EL (cell line): ENCODE measurements around the gene ZFP62.

Experiments
- DNase-seq: peaks from one replicate; pipeline ENCODE4 v3.0.0-alpha.2; 2016

ZFP62 gene

DNA sequence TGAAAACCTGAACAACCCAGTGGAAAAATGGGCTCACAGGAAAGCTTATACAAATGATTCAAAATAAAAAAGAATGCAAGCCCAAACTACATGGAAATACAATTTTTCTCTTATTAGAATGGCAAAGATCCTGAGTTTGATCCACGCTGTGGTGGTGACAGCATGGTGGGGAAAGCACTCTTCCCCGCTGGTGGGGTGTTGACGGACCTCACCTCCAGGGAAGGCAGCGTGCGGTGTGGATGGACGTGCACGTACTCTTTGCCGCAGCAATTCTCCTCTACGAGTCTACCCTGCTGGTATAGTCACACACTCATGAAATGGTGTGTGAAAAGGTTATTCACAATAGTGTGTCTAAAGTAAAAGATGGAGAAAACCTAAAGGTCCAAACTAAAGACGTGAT is 5.9 kb upstream of the ZFP62 start:
- no peak for DNase-seq

DNA sequence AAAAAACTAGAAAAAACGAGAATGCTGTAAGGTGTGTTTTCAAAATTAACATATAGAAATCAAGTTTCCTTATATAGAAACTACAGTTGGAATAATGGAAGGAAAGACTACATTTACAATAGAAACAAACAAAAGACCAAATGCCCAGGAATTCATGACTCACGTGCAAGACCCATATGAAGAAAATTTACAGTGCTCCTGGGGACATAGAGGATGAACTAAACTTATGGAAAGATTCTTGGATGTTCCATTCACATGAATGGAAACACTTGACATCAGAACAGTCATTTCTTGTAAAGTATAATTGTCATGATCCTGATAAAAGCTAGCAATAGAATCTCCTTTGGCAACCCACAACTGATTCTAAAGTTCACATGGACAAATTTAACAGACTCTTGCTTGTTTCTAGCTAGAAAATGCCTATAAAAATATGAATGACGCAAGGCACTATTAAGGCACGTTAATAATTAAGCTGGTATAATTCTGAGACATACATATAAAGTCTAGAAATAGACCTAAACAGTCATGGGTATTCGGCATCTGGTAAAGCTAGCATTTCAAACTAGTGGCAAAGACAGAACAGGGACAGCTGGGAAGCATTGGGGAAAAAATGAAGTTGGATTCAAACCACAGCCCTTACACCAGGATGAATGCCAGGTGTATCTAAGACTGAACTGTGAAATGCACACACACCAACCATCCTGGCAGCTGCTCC is 5.1 kb upstream of the ZFP62 start:
- DNase-seq, result no peak

DNA sequence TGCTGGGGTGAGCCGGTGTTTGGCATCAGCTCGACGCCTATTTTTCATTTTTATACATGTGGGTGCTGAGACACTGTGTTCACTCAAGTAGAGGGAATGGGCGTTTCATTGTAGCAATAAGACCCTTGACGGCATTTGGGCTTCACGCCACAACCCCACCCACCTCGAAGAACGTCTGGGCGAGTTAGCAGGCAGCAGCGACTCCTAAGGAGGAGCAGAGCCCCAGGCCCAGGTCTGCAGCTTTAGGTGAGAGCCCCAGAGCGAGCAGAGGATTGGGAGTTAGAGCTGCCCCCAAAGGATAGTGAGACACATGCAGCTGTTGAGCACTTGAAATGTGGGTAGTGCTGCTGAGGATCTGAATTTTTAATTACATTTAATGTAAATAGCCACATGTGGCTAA is 1.6 kb upstream of the ZFP62 start:
- DNase-seq, result no peak

DNA sequence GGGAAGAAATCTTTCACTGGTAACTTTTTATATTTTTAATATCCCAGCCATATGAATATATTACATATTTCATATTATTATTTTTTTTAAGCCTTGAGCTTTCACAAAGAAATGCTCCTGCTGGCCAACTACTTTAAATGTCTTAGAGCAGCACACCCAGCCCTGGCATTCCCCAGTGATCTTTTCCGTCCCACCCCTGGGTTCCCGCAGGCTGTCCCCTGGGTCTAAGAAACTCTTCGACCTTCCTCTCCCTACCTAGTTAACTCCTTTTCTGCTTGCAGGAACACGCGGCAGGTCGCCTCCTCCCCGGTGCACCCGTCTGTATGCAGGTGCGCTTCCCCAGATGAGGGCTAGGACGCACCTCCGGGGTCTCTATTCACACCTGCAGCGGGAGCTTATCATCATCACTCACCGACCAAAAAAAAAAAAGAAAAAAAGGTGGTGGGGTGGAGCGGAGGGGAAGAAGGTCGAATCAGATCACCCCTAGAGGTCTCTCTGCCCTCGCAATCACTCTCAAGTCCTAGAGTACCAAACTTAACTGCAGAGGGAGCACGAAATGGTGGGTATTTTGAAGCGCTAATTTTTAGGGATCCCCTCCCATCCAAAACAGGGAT is 696 bp downstream of the ZFP62 start:
- DNase-seq, result peak; percentile 19

DNA sequence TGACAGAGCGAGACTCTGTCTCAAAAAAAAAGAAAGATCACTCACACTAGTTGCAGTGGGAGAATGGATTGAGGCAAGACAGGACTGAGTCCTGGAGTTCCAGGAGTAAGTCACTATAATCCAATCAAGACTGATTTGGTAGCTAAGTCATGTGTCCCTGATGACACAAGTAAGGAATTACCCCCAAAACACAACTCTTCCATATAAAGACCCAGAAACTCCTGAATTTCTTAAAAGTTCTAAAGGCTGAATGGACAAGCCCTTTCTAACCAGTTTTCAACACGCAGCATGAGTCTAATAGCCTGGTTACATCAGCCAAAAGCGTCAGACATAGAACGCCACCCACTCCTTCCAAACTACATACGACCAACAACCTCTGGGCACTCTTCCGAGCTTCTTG is 2.5 kb downstream of the ZFP62 start:
- DNase-seq, result no peak

DNA sequence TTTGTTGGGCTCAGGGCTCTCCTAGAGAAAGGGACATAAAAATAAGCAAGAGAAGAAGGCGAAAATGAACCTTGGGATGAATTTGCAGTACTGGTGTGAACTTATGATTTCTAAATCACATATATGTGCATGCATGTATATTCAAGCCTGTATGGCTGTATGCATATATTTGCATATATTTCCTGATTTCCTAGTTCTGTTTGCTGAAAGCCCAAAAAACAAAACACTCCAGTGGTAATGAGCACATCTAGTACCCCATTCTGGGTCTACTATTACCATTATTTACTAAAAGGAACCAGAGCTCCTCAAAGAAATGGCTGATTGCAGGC is 7.3 kb downstream of the ZFP62 start:
- DNase-seq, result no peak

DNA sequence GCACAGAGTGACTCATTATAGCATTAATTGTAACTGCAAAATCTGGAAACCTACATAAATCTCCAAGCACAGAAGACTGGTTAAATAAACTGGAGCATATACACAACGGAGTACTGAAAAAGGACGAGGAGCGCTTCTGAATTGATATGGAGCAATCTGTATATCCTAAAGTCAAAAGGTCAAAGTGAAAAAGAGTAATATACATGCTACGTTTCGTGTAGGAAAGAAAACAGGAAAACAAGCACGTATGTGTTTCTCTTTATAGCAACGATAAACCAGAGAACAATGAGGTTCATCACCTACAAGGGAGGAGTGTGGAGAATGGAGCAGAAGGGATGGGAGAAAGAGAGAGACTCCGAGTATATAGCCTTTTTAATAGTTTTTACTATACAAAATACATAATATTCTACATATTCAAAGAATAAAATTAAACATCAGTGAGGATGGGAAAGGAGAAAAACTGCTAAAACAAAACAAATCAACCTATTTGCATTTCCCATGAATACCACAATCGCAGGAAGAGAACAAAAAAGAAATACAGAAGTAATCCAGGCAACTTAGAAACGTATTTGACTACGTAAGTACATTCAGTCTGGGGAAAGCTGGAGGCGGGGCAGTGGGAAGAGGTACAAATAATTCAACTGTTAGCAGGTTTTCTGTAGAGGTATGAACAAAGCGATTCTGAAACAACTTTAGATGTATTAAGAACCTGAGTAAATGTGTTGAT is 7.8 kb downstream of the ZFP62 start:
- no peak for DNase-seq

DNA sequence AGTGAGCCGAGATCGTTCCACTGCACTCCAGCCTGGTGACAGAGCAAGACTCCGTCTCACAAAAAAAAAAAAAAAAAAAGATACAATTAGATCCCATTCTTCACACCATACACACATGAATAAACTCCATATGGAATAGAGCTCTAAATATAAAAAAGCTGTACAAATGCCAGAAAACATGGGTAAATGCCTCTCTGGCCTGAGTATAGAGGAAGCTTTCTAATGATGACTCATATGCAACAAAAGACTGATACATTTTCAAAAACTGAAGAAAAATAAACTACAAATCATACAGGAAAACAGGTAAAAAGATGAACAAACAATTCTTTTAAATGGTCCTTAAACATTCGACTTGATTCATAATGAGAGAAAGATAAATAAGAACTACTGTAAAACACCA is 8.6 kb downstream of the ZFP62 start:
- DNase-seq, result no peak

DNA sequence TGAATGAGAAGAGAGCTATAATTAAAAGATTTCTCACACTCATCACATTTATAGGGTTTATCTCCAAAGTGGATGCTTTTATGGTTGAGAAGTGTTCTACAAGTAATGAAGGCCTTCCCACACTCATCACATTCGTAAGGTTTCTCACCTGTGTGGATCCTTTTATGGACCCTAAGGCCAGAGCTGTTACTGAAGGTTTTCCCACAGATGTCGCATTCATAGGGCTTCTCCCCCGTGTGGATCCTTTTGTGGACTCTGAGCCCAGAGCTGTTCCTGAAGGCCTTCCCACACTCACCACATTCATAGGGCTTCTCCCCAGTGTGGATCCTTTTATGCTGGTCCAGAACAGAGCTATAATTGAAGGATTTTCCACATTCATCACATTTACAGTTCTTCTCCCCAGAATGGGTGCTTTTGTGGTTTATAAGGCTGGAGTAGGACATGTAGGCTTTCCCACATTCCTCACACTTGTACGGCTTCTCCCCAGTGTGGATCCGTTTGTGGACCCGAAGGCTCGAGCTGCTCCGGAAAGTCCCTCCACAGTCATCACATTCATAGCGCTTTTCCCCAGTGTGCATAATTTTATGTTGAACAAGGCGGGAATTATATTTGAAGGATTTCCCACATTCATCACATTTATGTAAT is 10.5 kb downstream of the ZFP62 start:
- DNase-seq, result no peak

DNA sequence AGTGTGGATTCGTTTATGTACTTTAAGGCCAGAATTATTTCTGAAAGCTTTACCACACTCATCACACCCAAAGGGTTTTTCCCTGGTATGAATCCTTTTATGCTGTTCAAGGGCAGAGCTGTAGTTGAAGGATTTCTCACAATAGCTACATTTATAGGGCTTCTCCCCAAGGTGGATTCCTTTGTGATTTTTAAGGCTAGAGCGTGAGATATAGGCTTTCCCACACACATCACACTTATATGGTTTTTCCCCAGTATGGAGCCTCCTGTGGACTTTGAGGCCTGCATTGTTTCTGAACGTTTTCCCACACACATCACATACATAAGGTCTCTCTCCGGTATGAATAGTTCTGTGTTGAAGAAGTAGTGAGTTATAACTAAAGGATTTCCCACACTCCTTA is 11.2 kb downstream of the ZFP62 start:
- no peak for DNase-seq

DNA sequence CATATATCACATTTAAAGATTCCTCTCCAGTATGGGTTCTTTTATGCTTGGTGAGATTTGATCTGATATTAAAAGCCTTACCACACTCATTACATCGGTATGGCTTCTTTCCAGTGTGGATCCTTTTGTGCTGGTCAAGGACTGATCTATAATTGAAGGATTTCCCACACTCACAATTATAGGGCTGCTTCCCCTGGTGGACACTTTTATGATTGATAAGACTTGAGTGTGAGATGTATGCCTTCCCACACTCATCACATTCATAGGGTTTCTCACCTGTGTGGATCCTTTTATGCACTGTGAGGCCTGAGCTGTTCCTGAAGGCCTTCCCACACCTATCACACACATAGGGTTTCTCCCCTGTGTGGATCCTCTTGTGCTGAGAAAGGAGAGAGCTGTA is 12.2 kb downstream of the ZFP62 start:
- DNase-seq, result no peak

DNA sequence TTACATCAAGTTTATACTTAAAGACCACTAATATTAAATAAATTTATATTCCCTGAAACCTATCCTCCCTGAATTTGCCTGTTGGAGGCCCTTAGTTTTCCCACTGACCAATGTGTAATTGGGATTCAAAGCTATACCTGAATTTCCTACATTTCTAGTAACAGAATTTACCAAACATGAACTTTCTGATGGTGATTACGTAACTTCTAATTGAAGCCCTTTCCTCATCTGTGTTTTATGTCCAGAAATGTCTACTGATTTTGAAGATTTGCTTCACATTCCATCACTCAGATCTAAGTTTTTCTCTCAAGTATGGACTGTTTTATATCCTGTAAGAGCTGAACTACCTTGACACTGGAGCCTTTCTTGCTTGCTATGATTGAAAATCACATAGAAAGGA is 12.8 kb downstream of the ZFP62 start:
- no peak for DNase-seq

DNA sequence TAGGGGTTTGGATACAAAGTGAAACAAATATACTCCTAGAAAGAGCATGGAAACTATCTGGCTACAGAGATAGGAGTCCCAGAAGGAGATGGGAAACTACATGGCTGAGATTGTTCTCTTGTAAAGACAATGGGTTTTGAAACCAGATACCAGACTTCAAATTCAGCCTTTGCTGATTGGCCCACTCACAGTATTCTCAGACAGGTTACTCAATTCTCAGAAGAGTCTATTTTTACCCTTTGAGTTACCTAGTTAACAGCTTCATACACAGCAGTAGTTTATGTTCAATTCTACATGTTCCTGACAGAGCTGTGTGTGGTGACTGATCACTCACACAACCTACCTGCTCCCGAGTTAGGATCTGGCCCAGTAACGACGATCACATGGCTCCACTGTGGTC is 14.1 kb downstream of the ZFP62 start:
- no peak for DNase-seq

DNA sequence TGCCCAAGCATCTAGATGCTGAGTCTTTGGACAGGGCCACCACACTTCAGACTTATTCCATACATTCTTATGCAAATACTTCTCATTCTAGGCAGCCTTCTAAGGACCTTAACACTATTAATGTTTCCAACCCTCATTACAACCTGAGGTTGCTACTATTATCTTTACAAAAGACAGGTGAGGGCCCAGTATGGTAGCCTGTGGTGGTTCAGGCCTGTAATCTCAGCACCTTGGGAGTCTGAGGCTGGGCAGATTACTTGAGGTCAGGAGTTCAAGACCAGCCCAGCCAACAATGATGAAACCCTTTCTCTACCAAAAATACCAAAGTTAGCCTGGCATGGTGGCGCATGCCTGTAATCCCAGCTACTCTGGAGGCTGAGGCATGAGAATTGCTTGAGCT is 16.2 kb downstream of the ZFP62 start:
- no peak for DNase-seq

DNA sequence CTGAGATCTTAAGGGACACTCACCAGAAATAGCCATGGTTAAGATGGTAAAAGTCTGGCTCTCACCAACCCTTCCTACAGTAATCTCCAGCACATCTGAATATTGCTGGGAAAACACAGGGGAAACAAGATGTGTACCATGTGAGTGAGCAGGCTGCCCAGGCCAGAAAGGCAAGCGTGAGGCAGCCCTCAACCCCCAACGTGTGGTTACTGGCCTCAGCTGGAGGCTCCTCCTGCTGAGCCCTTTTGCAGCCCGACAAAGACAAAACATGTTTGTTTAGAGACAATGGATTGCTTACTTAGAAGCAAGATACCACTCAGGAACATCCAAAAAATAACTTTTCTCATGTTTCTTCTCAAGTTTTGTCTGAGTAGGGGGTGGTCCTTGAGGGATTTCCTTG is 16.6 kb downstream of the ZFP62 start:
- DNase-seq, result no peak

DNA sequence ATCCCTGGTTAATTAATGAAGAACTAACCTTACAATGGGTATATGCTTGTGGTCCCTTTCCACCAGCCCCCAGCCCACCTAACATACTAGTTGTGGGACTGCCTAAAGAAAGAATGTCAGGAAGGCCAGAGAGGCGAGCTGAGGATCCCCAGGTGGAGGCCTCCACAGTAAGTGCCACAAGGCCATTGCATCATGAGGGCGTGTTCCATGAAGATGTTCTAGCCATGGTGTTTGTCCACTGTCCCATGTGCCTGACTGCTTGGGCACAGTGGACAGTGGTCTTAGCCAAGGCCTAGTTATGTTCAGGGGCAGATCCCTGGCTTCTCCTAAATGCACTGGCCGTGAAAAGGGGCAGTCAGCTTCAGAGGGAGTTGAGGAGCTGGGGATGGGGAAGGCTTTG is 21.1 kb downstream of the ZFP62 start:
- DNase-seq, result no peak

DNA sequence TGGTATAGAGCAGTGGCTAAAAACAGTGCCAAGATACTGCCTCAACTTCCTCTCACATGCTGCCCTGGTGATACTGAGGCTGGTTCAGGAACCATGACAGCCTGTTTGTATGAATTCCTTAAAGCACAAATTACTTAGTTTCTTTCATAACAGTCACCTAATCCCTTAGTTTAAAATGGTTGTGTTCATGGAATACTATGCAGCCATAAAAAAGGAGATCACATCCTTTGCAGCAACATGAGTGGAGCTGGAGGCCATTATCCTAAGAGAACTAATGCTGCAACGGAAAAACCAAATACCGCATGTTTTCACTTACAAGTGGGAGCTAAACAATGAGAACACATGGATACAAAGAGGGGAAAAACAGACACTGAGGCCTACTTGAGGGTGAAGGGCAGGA is 21.8 kb downstream of the ZFP62 start:
- DNase-seq, result no peak

DNA sequence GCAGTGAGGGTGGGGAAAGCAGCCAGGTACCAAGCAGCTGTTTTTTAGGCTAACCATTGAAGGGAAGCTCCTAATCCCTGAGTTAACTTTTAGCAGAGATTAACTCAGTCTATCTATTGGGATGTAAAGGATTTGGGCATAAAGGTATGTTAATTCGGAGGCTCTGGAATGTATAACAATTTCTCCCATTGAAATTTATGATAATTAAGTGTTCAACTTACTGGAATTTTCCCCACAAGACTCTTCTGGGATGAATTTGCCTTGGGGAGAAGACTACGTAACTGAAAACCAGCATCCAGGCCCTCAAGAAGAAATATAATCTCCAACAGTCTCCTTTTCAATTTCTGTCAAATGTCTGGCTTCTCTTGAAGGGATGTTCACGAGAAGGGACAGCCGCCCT is 23.6 kb downstream of the ZFP62 start:
- DNase-seq, result no peak

DNA sequence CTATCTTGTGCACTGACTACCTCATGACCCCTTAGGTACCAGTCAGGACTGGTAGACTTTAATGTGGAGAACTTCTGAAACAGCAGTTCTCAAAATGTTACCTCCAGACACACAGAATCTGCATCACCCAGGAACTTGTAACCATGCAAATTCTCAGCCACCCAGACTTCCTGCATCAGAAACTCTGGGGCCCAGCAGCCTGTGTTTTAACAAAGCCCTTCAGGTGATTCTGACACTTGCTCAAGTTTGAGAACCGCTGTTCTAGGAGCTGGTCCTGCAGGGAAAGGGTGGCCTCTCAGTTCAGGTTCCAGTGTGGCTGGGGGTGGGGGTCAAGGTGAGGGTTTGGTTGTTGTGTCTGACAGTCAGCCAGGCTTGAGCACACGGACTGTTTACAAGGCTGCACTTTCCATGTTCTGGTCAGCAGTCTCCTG is 28.4 kb downstream of the ZFP62 start:
- no peak for DNase-seq

DNA sequence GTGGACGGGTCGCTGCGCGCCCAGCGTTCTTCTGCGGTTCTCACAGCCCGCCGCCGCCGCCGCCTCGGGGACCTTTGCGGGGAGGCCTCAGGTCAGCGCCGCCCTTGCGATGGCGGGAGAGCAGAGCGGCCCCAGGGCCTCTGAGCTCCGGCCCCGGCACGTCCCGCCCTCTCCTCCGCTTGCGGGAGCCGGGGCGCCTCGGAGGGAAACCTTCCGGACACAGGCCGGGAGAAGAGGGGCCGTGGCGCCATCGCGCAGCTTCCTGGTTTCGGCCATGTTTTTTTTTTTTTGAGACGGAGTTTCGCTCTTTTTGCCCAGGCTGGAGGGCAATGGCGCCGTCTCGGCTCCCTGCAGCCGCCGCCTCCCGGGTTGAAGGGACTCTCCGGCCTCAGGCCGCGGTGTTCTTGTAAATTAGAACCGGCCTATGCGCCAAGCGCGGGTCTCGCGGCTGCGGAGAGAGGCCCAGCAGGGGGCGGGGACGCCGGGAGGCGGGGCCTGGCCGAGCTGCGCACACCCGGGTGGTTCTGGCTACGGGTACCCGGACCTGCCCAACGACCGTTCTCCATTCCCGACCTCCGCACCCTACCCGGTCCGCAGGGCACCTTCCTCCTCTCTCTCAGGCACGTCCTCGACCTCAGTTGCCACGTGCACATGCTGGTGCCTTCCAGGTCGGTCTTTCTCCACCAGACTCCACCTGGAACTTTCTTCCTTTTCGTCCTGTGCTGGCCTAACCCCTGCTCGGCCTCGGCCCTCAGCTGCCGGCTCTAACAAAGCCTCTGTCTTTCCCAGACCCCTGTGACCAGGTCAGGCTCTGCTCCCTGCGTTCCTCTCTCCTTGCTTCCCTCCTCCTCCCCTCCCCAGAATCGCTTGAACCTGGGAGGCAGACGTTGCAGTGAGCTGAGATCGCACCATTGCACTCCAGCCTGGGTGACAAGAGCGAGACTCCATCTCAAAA is 29.7 kb downstream of the ZFP62 start:
- DNase-seq, result peak; percentile 74

DNA sequence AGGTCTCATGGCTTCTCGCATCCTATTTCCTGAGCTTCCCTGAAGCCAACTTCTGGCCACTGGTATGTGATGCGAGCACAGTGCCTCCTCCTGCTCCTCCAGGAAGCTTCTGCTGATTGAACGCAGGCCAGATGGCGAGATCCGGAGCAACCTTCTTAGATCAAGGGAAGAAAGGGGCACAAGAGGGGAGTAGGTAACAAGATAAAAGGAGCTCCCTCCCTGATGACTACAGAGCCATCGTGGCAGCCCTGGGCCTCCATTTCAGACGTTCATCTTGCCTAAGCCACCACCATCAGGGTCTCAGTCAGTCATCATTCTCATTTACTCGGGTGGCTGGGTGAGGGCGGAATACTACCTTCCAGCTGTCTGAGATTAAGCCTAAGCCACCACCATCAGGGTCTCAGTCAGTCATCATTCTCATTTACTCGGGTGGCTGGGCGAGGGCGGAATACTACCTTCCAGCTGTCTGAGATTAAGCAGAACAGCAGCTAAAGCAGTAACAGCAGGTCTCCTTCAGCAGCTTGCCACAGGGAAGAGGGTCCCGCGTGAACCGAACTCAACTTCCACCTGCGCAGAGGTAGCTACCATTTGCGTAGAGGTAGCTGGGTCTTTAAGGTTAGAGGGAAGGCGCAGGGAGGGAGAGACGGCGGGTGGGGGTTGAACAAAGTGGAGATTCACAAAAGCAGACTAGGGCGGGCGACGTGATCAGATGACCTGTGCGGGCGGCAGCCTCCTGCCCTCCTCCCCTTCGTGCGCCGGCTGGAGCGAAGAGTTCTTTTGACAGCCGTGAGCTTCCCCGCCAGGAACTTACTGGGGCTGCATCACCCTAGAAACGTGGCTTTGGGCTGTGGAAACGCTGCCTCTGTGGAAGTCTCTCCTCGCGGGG is 30.6 kb downstream of the ZFP62 start:
- DNase-seq, result no peak

DNA sequence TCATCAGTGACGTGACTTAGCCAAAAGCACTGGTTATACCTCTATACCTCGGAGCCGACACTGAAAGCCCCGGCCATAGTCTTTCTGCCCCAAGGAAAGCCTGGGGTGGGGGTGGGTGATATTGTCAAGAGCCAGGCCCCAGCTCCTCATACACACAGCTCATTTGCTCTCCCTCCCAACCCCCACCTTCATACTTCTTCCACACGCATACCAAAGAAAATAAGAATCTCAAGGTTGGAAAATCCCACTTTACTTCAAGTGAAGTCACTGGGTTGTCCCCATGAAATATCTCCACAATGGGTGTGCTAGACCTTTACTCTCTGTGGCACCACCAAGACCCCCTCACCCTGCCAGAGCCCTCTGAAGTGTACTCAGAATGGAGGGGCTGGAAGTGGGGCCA is 31.4 kb downstream of the ZFP62 start:
- DNase-seq, result no peak
